ENCODE measurements around the gene TRAF7.

The TRAF7 gene

GRCh38 chr16:2165861-2166260 is 10.3 kb downstream of the TRAF7 start:
- Histone ChIP-seq H3K36me3 (ENCODE audit: control insufficient read depth in 2 of 2, insufficient read depth in 2 of 2, low read length in 2 of 2) (peaks cover 19 to 27% of the 10 kb centered on the region in 2 donors), H3K4me1 (ENCODE audit: control insufficient read depth in 2 of 2, insufficient read depth in 2 of 2, low read length in 2 of 2) (peaks cover 18 to 24% of the 10 kb centered on the region in 2 donors), H3K4me3 (ENCODE audit: low read length in 2 of 2) (no peak overlapping the region), H3K9me3 (ENCODE audit: control insufficient read depth in 2 of 2, low read length in 2 of 2) (no peaks in the 10 kb centered on the region), H3K27me3 (ENCODE audit: control insufficient read depth in 2 of 2, insufficient read depth in 2 of 2, low read length in 2 of 2) (no peaks in the 10 kb centered on the region), H3K27ac (ENCODE audit: low read depth in 2 of 2, low read length in 2 of 2) (no peak overlapping the region), H3K9ac (ENCODE audit: low read depth in 1 of 2, low read length in 2 of 2) (no peak overlapping the region)

GRCh38 chr16:2166263-2167067 is 10.9 kb downstream of the TRAF7 start:
- H3K36me3 ChIP-seq (ENCODE audit: control insufficient read depth in 2 of 2, insufficient read depth in 2 of 2, low read length in 2 of 2): peaks cover 19 to 30% of the 10 kb centered on the region in 2 donors
- no peak overlapping the region for H3K27ac ChIP-seq (ENCODE audit: low read depth in 2 of 2, low read length in 2 of 2)
- no peak overlapping the region for H3K9ac ChIP-seq (ENCODE audit: low read depth in 1 of 2, low read length in 2 of 2)
- no peak overlapping the region for H3K4me3 ChIP-seq (ENCODE audit: low read length in 2 of 2)
- H3K27me3 ChIP-seq (ENCODE audit: control insufficient read depth in 2 of 2, insufficient read depth in 2 of 2, low read length in 2 of 2): no peaks in the 10 kb centered on the region
- no peaks in the 10 kb centered on the region for H3K9me3 ChIP-seq (ENCODE audit: control insufficient read depth in 2 of 2, low read length in 2 of 2)
- H3K4me1 ChIP-seq (ENCODE audit: control insufficient read depth in 2 of 2, insufficient read depth in 2 of 2, low read length in 2 of 2): peaks cover 17 to 20% of the 10 kb centered on the region in 2 donors

GRCh38 chr16:2167068-2167638 is 11.6 kb downstream of the TRAF7 start:
- peaks cover 23 to 36% of the 10 kb centered on the region in 2 donors for H3K36me3 ChIP-seq (ENCODE audit: control insufficient read depth in 2 of 2, insufficient read depth in 2 of 2, low read length in 2 of 2)
- H3K27ac ChIP-seq (ENCODE audit: low read depth in 2 of 2, low read length in 2 of 2): no peak overlapping the region
- H3K9me3 ChIP-seq (ENCODE audit: control insufficient read depth in 2 of 2, low read length in 2 of 2): no peaks in the 10 kb centered on the region
- H3K4me3 ChIP-seq (ENCODE audit: low read length in 2 of 2): no peak overlapping the region
- H3K9ac ChIP-seq (ENCODE audit: low read depth in 1 of 2, low read length in 2 of 2): no peak overlapping the region
- peaks cover 13 to 16% of the 10 kb centered on the region in 2 donors for H3K4me1 ChIP-seq (ENCODE audit: control insufficient read depth in 2 of 2, insufficient read depth in 2 of 2, low read length in 2 of 2)
- H3K27me3 ChIP-seq (ENCODE audit: control insufficient read depth in 2 of 2, insufficient read depth in 2 of 2, low read length in 2 of 2): no peaks in the 10 kb centered on the region

GRCh38 chr16:2170080-2170479 is 14.5 kb downstream of the TRAF7 start:
- Histone ChIP-seq H3K4me1 (ENCODE audit: control insufficient read depth in 2 of 2, insufficient read depth in 2 of 2, low read length in 2 of 2) (no peaks in the 10 kb centered on the region), H3K9ac (ENCODE audit: low read depth in 1 of 2, low read length in 2 of 2) (no peak overlapping the region), H3K9me3 (ENCODE audit: control insufficient read depth in 2 of 2, low read length in 2 of 2) (no peaks in the 10 kb centered on the region), H3K27ac (ENCODE audit: low read depth in 2 of 2, low read length in 2 of 2) (no peak overlapping the region), H3K4me3 (ENCODE audit: low read length in 2 of 2) (no peak overlapping the region), H3K36me3 (ENCODE audit: control insufficient read depth in 2 of 2, insufficient read depth in 2 of 2, low read length in 2 of 2) (peaks cover 42 to 59% of the 10 kb centered on the region in 2 donors), H3K27me3 (ENCODE audit: control insufficient read depth in 2 of 2, insufficient read depth in 2 of 2, low read length in 2 of 2) (no peaks in the 10 kb centered on the region)

GRCh38 chr16:2170587-2171435 is 15.2 kb downstream of the TRAF7 start:
- Histone ChIP-seq H3K4me1 (ENCODE audit: control insufficient read depth in 2 of 2, insufficient read depth in 2 of 2, low read length in 2 of 2) (no peaks in the 10 kb centered on the region), H3K4me3 (ENCODE audit: low read length in 2 of 2) (no peak overlapping the region), H3K9ac (ENCODE audit: low read depth in 1 of 2, low read length in 2 of 2) (no peak overlapping the region), H3K27me3 (ENCODE audit: control insufficient read depth in 2 of 2, insufficient read depth in 2 of 2, low read length in 2 of 2) (no peaks in the 10 kb centered on the region), H3K27ac (ENCODE audit: low read depth in 2 of 2, low read length in 2 of 2) (no peak overlapping the region), H3K9me3 (ENCODE audit: control insufficient read depth in 2 of 2, low read length in 2 of 2) (no peaks in the 10 kb centered on the region), H3K36me3 (ENCODE audit: control insufficient read depth in 2 of 2, insufficient read depth in 2 of 2, low read length in 2 of 2) (peaks cover 47 to 61% of the 10 kb centered on the region in 2 donors)

GRCh38 chr16:2171601-2172178 is 16.1 kb downstream of the TRAF7 start:
- no peaks in the 10 kb centered on the region for H3K9me3 ChIP-seq (ENCODE audit: control insufficient read depth in 2 of 2, low read length in 2 of 2)
- no peaks in the 10 kb centered on the region for H3K27me3 ChIP-seq (ENCODE audit: control insufficient read depth in 2 of 2, insufficient read depth in 2 of 2, low read length in 2 of 2)
- no peak overlapping the region for H3K4me3 ChIP-seq (ENCODE audit: low read length in 2 of 2)
- no peak overlapping the region for H3K9ac ChIP-seq (ENCODE audit: low read depth in 1 of 2, low read length in 2 of 2)
- H3K36me3 ChIP-seq (ENCODE audit: control insufficient read depth in 2 of 2, insufficient read depth in 2 of 2, low read length in 2 of 2): peaks cover 45 to 61% of the 10 kb centered on the region in 2 donors
- H3K4me1 ChIP-seq (ENCODE audit: control insufficient read depth in 2 of 2, insufficient read depth in 2 of 2, low read length in 2 of 2): no peaks in the 10 kb centered on the region
- no peak overlapping the region for H3K27ac ChIP-seq (ENCODE audit: low read depth in 2 of 2, low read length in 2 of 2)

GRCh38 chr16:2172688-2173335 is 17.2 kb downstream of the TRAF7 start:
- H3K4me3 ChIP-seq (ENCODE audit: low read length in 2 of 2): no peak overlapping the region
- H3K36me3 ChIP-seq (ENCODE audit: control insufficient read depth in 2 of 2, insufficient read depth in 2 of 2, low read length in 2 of 2): peaks cover 41 to 58% of the 10 kb centered on the region in 2 donors
- H3K9me3 ChIP-seq (ENCODE audit: control insufficient read depth in 2 of 2, low read length in 2 of 2): no peaks in the 10 kb centered on the region
- H3K4me1 ChIP-seq (ENCODE audit: control insufficient read depth in 2 of 2, insufficient read depth in 2 of 2, low read length in 2 of 2): no peaks in the 10 kb centered on the region
- no peak overlapping the region for H3K9ac ChIP-seq (ENCODE audit: low read depth in 1 of 2, low read length in 2 of 2)
- no peaks in the 10 kb centered on the region for H3K27me3 ChIP-seq (ENCODE audit: control insufficient read depth in 2 of 2, insufficient read depth in 2 of 2, low read length in 2 of 2)
- no peak overlapping the region for H3K27ac ChIP-seq (ENCODE audit: low read depth in 2 of 2, low read length in 2 of 2)

- Histone ChIP-seq H3K27me3 (ENCODE audit: control insufficient read depth in 2 of 2, insufficient read depth in 2 of 2, low read length in 2 of 2) (no peaks in the 10 kb centered on the region), H3K36me3 (ENCODE audit: control insufficient read depth in 2 of 2, insufficient read depth in 2 of 2, low read length in 2 of 2) (peaks cover 41 to 57% of the 10 kb centered on the region in 2 donors), H3K4me1 (ENCODE audit: control insufficient read depth in 2 of 2, insufficient read depth in 2 of 2, low read length in 2 of 2) (no peaks in the 10 kb centered on the region), H3K9ac (ENCODE audit: low read depth in 1 of 2, low read length in 2 of 2) (no peak overlapping the region), H3K27ac (ENCODE audit: low read depth in 2 of 2, low read length in 2 of 2) (no peak overlapping the region), H3K9me3 (ENCODE audit: control insufficient read depth in 2 of 2, low read length in 2 of 2) (no peaks in the 10 kb centered on the region), H3K4me3 (ENCODE audit: low read length in 2 of 2) (no peak overlapping the region)
These were observed 17.8 kb downstream of the TRAF7 start for GRCh38 chr16:2173366-2173765.

GRCh38 chr16:2173916-2174315 is 18.3 kb downstream of the TRAF7 start:
- Histone ChIP-seq H3K27ac (ENCODE audit: low read depth in 2 of 2, low read length in 2 of 2) (no peak overlapping the region), H3K27me3 (ENCODE audit: control insufficient read depth in 2 of 2, insufficient read depth in 2 of 2, low read length in 2 of 2) (no peaks in the 10 kb centered on the region), H3K9ac (ENCODE audit: low read depth in 1 of 2, low read length in 2 of 2) (no peak overlapping the region), H3K4me3 (ENCODE audit: low read length in 2 of 2) (no peak overlapping the region), H3K4me1 (ENCODE audit: control insufficient read depth in 2 of 2, insufficient read depth in 2 of 2, low read length in 2 of 2) (no peaks in the 10 kb centered on the region), H3K9me3 (ENCODE audit: control insufficient read depth in 2 of 2, low read length in 2 of 2) (no peaks in the 10 kb centered on the region), H3K36me3 (ENCODE audit: control insufficient read depth in 2 of 2, insufficient read depth in 2 of 2, low read length in 2 of 2) (peaks cover 39 to 52% of the 10 kb centered on the region in 2 donors)

All from mucosa of rectum (tissue), 2 donors.